COR-L47 (cell line): ENCODE data around the gene SETD4.
"Not testable (repeated sequence)": the region's sequence is repeated elsewhere in the genome, so short reads cannot be mapped to it uniquely, and the experiment has no call there.

Experiments used
- DNase-seq: peaks from one replicate; lab custom pipeline; 2025; lab: John Stamatoyannopoulos, UW

The SETD4 gene

GRCh38 chr21:36060159-36060921 lies at the start of gene SETD4:
TSS of gene SETD4 (minus strand) at chr21:36060526. CDS start at chr21:36058888, 1,638 bp downstream.
- peak; percentile 90 for DNase-seq

GRCh38 chr21:36109868-36110267 lies 49.5 kb upstream of the SETD4 start:
- DNase-seq, result no peak

GRCh38 chr21:36105327-36105842 lies 45.1 kb upstream of the SETD4 start:
- DNase-seq, result no peak

- no peak for DNase-seq
Measured at GRCh38 chr21:36104317-36105300, 44.3 kb upstream of the SETD4 start.

GRCh38 chr21:36103434-36103833 lies 43.1 kb upstream of the SETD4 start:
- no peak for DNase-seq

GRCh38 chr21:36100971-36101641 lies 40.8 kb upstream of the SETD4 start:
- no peak for DNase-seq

GRCh38 chr21:36099695-36100211 lies 39.4 kb upstream of the SETD4 start:
- DNase-seq, result not testable (repeated sequence)

- no peak for DNase-seq
Measured at GRCh38 chr21:36099000-36099399, 38.7 kb upstream of the SETD4 start.

GRCh38 chr21:36098182-36098532 lies 37.8 kb upstream of the SETD4 start:
- no peak for DNase-seq

GRCh38 chr21:36097427-36098181 lies 37.3 kb upstream of the SETD4 start:
- no peak for DNase-seq

GRCh38 chr21:36096398-36097290 lies 36.3 kb upstream of the SETD4 start:
- no peak for DNase-seq

GRCh38 chr21:36093512-36093911 lies 33.2 kb upstream of the SETD4 start:
- DNase-seq, result no peak

- no peak for DNase-seq
Measured at GRCh38 chr21:36092681-36093080, 32.4 kb upstream of the SETD4 start.

- DNase-seq, result no peak
Measured at GRCh38 chr21:36089946-36090345, 29.6 kb upstream of the SETD4 start.

- no peak for DNase-seq
Measured at GRCh38 chr21:36087362-36088138, 27.2 kb upstream of the SETD4 start.

- no peak for DNase-seq
Measured at GRCh38 chr21:36082237-36082664, 21.9 kb upstream of the SETD4 start.

- DNase-seq, result no peak
Measured at GRCh38 chr21:36080386-36080785, 20.1 kb upstream of the SETD4 start.

- no peak for DNase-seq
Measured at GRCh38 chr21:36079671-36080070, 19.3 kb upstream of the SETD4 start.

GRCh38 chr21:36079010-36079649 lies 18.8 kb upstream of the SETD4 start:
- DNase-seq, result no peak
